Measurements from ENCODE around the gene ANK3.

ANK3 gene

DNA sequence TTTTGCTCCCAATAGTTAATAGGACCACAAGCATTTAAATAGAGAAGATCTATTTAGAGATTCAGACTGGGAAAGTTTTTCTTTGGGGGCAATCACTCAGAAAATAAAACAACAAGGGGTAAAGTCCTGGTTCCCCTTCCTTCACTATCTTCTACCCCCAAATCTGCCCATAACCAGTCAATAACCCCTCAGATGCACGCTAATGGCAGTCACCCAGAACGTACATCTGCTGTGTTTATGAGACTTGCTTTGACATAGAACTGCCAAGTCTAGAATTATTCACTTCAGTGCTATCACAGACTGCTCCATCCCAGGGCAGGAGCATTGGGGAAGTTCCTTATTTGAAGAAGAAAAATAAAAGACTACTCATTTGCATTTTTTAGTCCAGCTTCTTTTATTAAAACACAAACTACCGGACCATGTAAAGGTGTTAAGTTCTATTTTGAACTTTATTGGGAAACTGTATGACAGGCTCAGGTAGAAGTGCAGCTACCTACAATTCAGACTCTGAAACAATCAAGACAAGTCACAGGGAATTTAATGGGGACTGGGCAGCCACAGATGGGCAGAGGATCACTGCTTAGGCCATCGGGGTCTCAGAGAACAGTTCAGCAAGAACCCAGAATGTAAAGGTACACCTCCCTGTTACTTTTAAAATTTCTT is 38.4 kb downstream of the ANK3 start:
- Histone ChIP-seq H3K36me3 (replicated peaks; ENCODE audit: insufficient read depth, low read length) (no peaks in the 10 kb centered on the region), H3K4me3 (ENCODE audit: low read length) (no peak overlapping the region), H4K20me1 (ENCODE audit: insufficient read depth, low read length) (no peaks in the 10 kb centered on the region), H3F3A (ENCODE audit: insufficient read depth, low read length) (no peaks in the 10 kb centered on the region), H2AFZ (ENCODE audit: low read length) (no peak overlapping the region), H3K9ac (ENCODE audit: low read length) (no peak overlapping the region), H3K9me3 (replicated peaks; ENCODE audit: insufficient read depth, low read length) (no peaks in the 10 kb centered on the region), H3K79me2 (ENCODE audit: low read length) (no peaks in the 10 kb centered on the region), H3K4me2 (ENCODE audit: low read depth, low read length) (no peak overlapping the region), H3K9me2 (replicated peaks; ENCODE audit: insufficient read depth, low read length) (no peaks in the 10 kb centered on the region), H3K27ac (ENCODE audit: low read length) (no peak overlapping the region), H3K27me3 (replicated peaks; ENCODE audit: insufficient read depth, low read length) (no peaks in the 10 kb centered on the region), H3K4me1 (ENCODE audit: low read length) (no peaks in the 10 kb centered on the region)
- no peak for DNase-seq
- no peak for TF ChIP-seq EZH2phosphoT487 (IDR thresholded peaks at IDR 0.05; ENCODE audit: low read length)
- TF ChIP-seq, protein P1, sequence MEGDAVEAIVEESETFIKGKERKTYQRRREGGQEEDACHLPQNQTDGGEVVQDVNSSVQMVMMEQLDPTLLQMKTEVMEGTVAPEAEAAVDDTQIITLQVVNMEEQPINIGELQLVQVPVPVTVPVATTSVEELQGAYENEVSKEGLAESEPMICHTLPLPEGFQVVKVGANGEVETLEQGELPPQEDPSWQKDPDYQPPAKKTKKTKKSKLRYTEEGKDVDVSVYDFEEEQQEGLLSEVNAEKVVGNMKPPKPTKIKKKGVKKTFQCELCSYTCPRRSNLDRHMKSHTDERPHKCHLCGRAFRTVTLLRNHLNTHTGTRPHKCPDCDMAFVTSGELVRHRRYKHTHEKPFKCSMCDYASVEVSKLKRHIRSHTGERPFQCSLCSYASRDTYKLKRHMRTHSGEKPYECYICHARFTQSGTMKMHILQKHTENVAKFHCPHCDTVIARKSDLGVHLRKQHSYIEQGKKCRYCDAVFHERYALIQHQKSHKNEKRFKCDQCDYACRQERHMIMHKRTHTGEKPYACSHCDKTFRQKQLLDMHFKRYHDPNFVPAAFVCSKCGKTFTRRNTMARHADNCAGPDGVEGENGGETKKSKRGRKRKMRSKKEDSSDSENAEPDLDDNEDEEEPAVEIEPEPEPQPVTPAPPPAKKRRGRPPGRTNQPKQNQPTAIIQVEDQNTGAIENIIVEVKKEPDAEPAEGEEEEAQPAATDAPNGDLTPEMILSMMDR (IDR thresholded peaks at IDR 0.05; ENCODE audit: low read length) = no peak
- no peak for TF ChIP-seq EZH2 (optimal IDR thresholded peaks at IDR 0.05; ENCODE audit: low read depth, low read length)

DNA sequence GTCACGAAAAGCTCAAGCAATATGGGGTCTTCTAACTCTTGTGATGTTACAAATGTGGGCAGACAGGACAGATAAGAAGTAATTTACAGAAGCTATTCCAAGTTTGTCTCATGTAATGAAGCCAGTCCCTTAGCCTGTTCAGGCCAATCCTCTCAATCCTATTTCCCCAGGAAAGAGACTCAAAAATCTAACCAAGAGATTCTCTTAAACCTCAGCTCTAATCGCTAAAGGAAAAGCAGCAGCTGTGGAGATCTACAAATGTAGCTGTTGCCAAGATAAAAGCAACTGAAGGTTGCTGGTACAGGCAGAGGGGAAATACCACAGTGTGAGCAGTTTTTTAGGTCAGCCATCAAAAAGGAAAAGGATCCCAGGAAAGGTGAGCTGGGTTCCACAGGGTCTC is 39.3 kb downstream of the ANK3 start:
- H3K36me3 ChIP-seq (replicated peaks; ENCODE audit: insufficient read depth, low read length) = no peaks in the 10 kb centered on the region
- H2AFZ ChIP-seq (ENCODE audit: low read length) = no peak overlapping the region
- H3K4me1 ChIP-seq (ENCODE audit: low read length) = no peaks in the 10 kb centered on the region
- no peaks in the 10 kb centered on the region for H3K9me2 ChIP-seq (replicated peaks; ENCODE audit: insufficient read depth, low read length)
- H3K4me2 ChIP-seq (ENCODE audit: low read depth, low read length) = no peak overlapping the region
- H3K9ac ChIP-seq (ENCODE audit: low read length) = no peak overlapping the region
- TF ChIP-seq, protein P1 (IDR thresholded peaks at IDR 0.05; ENCODE audit: low read length) = no peak
- TF ChIP-seq EZH2phosphoT487 (IDR thresholded peaks at IDR 0.05; ENCODE audit: low read length) (no peak), EZH2 (optimal IDR thresholded peaks at IDR 0.05; ENCODE audit: low read depth, low read length) (no peak)
- H3K9me3 ChIP-seq (replicated peaks; ENCODE audit: insufficient read depth, low read length) = no peaks in the 10 kb centered on the region
- no peaks in the 10 kb centered on the region for H3K79me2 ChIP-seq (ENCODE audit: low read length)
- H3K27me3 ChIP-seq (replicated peaks; ENCODE audit: insufficient read depth, low read length) = no peaks in the 10 kb centered on the region
- H3K27ac ChIP-seq (ENCODE audit: low read length) = no peak overlapping the region
- H3F3A ChIP-seq (ENCODE audit: insufficient read depth, low read length) = no peaks in the 10 kb centered on the region
- no peak for DNase-seq
- no peaks in the 10 kb centered on the region for H4K20me1 ChIP-seq (ENCODE audit: insufficient read depth, low read length)
- no peak overlapping the region for H3K4me3 ChIP-seq (ENCODE audit: low read length)

DNA sequence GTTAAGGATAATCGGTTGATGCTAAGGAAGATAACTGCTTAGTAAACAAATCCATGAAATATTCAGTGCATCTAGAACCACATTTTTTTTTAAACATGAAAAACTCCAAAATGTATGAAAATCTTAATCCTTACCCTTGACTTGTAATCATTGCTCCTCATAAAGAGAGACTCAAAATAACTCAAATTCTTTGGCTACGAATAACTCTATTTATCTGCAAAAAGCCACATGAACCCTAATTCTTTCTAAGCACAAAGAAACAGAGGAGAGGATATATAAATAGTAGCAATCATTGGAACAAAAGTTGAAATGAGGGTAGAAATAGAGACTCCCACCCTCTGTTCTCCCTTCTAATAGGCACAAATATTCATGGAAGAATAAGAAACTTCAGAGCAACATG is 40.2 kb downstream of the ANK3 start:
- Histone ChIP-seq H3F3A (ENCODE audit: insufficient read depth, low read length) (no peaks in the 10 kb centered on the region), H3K9me3 (replicated peaks; ENCODE audit: insufficient read depth, low read length) (no peaks in the 10 kb centered on the region), H3K36me3 (replicated peaks; ENCODE audit: insufficient read depth, low read length) (no peaks in the 10 kb centered on the region), H2AFZ (ENCODE audit: low read length) (no peak overlapping the region), H3K27ac (ENCODE audit: low read length) (no peak overlapping the region), H3K9ac (ENCODE audit: low read length) (no peak overlapping the region), H4K20me1 (ENCODE audit: insufficient read depth, low read length) (no peaks in the 10 kb centered on the region), H3K9me2 (replicated peaks; ENCODE audit: insufficient read depth, low read length) (no peaks in the 10 kb centered on the region), H3K4me2 (ENCODE audit: low read depth, low read length) (no peak overlapping the region), H3K27me3 (replicated peaks; ENCODE audit: insufficient read depth, low read length) (no peaks in the 10 kb centered on the region), H3K79me2 (ENCODE audit: low read length) (no peaks in the 10 kb centered on the region), H3K4me3 (ENCODE audit: low read length) (no peak overlapping the region), H3K4me1 (ENCODE audit: low read length) (no peaks in the 10 kb centered on the region)
- no peak for TF ChIP-seq EZH2 (optimal IDR thresholded peaks at IDR 0.05; ENCODE audit: low read depth, low read length)
- TF ChIP-seq, protein P1 (IDR thresholded peaks at IDR 0.05; ENCODE audit: low read length) = no peak
- no peak for TF ChIP-seq EZH2phosphoT487 (IDR thresholded peaks at IDR 0.05; ENCODE audit: low read length)
- no peak for DNase-seq

All from MM.1S (cell line).